T-helper 9 cell (primary cell): ENCODE results near the gene DNTTIP2.
"Not testable (repeated sequence)": the region's sequence is repeated elsewhere in the genome, so short reads cannot be mapped to it uniquely, and the experiment has no call there.

Experiments
- DNase-seq: peaks from one replicate; pipeline ENCODE4 v3.0.0-alpha.2; 2020

Gene DNTTIP2

DNA sequence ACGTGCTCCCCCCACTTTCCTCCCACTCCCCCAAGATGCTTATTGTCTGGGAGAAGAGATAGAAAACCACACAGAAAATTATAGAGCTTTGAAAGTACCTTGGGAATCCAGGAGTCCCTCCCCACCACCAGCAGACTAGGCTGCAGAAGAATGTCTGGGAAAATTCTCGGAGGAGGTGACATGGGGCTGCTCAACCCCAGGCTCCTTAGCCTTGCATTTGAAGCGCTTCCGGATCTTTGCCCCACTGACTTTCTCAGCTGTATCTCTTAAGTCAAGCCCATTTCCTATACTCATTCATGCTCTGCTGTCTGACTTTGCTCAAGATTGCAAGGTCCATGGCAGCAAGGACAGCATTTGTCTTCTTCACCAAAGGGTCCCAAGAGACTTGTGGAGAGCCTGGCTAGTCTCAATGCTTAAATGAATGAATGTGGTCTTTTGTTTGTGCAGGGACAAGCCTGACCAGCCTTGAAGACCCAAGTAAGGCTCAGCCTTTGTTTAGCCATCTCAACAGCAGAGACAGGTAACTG is 38.0 kb downstream of the DNTTIP2 start:
- DNase-seq, result no peak

DNA sequence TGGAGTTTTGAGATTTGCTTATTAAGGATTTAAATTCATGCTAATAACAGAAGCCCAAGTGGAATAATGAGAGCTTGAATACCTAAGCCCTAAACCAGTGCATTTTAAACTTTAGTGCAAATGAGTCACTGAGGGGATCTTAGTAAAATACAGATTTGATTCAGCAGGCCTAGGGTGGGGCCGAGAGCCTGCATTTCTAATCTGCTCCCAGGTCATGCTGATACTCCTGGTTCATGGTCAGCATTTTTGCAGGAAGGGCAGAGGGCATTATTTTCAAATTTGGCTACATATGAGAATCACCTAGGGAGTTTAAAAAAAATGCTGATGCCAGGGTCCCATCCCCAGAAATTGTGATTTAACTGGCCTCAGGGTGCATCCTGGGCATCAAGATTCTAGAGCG is 39.3 kb downstream of the DNTTIP2 start:
- no peak for DNase-seq

DNA sequence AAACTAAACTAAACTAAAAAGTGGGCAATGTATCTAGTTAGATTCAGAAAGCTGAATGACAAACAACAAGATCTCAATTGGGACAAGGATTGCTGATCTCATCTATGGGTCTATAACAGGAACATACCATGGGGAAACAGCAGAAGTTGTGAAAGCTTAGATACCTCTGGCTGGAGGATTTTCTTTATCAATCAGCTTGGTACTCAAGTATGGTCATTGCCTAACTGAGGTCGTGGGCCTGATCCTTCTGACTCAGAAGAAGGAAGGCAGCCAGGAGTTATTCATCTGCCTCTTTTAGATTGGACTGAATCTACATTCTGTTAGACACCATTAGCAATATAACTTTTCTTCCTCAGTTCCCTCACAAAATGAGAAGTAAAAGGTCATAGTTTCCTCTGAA is 39.7 kb downstream of the DNTTIP2 start:
- DNase-seq, result no peak

DNA sequence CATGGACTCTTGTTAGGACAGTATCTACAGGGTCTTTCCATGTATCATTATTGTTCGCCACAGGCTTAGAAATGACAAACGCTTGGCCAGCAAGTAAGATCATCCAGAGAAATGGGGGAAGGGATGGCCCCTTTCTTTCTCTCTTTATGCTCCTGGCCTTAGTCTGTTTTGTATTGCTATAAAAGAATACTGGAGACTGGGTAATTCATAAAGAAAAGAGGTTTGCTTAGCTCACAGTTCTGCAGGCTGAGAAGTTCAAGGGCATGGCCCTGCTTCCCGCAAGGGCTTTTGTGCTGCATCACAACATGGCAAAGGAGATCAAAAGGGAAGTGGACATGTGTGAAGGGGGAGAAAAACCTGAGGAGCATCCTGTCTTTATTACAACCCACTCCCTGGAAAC is 41.0 kb downstream of the DNTTIP2 start:
- no peak for DNase-seq

DNA sequence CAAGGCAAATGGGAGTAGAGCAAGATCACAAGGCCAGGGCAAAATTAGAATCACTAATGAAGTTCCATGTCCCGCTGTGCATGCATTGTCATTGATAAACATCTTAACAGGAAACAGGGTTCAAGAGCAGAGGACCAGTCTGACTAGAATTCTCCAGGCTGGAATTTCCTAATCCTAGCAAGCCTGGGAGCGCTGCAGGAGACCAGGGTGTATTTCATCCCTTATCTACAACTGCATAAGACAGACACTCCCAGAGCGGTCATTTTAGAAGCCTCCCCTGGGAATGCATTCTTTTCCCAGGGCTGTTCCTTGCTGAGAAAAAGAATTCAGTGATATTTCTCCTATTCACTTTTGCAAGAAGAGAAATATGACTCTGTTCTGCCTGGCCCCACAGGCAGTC is 45.7 kb downstream of the DNTTIP2 start:
- not testable (repeated sequence) for DNase-seq

DNA sequence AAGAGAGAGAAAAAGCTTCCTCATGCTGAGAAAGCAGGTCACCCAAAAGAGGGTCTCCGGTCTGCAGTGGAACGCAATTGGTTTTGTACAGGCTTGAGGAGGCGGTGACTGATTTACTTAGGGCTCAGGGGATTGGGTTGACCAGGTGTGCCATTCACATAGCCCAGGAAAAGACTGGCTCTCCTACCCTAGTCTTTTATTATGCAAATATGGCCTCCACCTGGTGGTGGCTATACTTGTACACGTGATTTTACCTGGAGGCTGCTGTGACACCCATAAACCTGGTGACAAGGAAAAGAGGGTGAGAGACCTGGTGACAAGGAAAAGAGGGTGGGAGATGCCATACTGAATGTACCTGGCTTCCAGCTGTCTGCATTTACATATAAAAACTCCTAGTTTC is 49.9 kb downstream of the DNTTIP2 start:
- DNase-seq, result no peak

DNA sequence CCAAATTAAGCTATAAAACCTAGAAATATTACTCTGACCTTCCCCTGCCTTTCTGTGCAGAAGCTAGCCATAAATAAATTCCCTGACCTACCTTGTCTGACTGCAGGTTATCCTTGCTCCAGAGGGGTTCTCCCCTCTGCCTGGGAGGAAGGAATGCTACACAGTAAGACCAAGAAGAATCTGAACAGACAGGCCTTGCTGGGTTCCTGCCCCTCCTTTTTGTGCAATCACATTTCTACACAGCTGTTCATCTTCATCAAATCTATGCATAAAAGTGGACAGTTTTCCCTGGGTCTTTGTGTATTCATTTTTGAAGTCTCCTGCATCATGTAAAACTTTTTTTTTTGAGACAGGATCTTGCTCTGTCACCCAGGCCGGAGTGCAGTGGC is 50.6 kb downstream of the DNTTIP2 start:
- no peak for DNase-seq

DNA sequence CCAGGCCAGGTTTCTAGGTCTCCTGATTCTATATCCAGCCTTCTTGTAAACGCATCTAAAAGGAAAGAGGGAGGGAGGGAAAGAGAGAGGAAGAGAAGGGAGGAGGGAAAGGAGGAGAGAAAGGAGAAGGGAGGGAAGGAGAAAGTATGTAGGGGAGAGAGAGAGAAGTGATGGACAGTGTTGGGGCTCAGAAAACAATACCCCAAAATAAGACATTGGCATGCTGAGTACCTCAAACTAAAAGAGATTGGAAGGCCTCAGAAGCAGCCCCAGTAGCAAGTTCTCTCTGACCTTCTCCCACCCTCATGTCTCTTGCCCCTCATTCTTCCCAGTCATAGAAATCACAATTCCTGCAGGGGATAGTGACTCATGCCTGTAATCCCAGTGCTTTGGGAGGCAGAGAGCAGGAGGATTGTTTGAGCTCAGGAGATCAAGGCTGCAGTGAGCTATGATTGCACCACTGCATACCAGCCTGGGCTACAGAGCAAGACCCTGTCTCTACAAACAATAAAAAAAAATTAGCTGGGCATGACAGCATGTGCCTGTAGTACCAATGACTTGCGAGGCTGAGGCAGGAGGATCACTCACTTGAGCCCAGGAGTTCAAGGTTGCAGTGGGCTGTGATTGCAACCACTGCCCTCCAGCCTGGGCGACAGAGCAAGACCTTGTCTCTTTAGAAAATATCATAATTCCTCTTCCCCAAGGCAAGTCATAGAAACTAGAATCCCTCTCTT is 51.2 kb downstream of the DNTTIP2 start:
- DNase-seq, result no peak

DNA sequence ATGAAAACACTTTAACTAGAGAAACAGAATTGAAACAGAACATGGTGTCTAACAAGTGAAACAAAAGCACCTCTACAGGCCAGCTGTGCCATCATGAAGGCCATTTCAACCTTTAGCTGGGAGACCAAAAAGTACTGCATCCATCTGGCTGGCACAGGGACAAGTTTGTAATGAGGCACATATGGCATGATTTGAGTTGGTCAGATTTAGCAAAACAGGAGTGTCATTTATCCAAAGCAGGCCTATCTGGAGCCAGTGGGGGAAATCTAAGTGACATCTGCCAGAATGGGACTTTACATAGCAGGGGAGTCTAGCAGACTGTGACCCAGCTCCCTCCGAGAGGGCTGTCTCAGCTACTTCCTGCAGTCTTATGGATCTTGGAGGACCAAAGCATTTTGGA is 51.9 kb downstream of the DNTTIP2 start:
- no peak for DNase-seq

DNA sequence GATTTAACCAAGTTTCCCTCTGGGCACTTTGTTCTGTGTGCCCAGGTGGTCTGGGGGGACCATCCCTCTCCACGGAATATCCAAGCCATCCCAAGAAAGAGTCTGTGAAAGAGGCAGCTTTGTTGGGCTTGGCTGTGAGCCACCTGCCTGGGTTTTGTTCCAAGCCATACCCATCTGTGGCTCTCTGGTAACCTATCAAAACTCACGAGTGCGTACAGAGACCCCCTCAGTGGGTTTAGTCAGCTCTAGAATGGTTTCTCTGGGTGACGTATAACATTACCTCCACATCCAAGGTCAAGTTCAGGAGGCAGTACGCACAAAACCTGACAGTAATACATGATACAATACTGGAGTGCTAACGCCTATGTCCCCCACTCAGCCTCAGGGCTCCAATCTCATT is 54.2 kb downstream of the DNTTIP2 start:
- DNase-seq, result no peak

DNA sequence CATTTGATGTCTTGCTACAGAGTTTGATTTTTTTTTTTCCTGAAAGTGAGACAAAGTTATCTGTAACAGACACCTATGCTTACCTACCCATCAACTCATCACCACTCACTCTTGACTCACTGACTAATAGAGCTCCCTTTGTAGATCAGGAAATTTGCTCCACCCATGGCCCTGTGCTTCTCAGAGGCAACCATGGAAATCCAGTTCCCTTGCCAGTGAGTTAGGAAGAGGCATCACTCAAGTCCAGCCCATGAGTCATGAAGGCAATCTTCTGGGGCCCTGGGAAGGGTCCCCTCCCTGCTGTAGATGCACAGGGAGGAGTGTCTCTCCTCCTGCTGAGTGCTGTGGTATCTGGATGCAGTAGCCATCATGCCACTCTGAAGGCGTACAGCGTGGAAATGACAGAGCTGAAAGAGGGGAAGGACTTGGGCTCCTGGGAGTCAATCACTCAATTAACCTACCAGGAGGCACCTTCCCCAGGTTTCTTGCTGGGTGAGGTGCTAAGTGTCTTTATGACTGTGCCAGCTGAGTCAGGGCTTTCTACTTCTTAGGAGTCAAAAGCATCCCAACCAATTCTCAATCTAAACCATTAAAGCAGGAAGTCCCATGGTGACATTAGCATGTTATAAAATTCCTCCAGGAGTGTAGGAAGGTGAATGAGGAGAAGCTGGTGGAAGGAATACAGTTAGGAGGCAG is 56.1 kb downstream of the DNTTIP2 start:
- no peak for DNase-seq

DNA sequence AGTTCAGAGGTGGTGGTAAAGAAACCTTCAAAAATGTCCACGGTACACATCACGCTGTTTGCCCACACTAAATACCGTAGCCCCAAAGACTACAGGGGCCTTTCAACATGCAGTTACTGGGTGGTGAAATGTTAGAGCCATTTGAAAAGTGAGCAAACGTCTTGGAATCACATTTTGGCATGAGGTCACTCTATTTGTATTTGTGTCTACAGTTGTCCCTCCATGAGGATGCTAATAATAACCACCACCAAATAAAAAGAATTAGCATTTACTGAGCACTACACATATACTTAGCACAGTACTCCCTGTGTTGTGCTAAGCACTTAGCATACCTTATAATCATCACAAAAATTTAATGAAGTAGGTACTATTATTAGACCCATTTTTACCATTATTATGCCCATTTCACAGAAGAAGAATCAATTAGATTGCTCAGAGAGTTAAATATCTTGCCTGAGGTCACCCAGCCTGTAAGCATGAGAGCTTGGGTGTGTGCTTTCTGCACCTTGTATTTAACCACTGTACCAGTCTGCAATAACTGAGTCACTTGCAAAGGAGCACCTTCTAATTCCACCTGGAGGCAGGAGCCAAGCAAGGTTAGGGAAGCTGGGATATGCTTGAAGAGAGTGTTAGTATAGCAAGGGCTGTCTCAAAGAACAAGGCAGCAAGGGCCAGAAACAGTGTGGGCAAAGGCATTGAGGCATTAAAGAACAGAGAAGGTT is 57.4 kb downstream of the DNTTIP2 start:
- DNase-seq, result no peak

DNA sequence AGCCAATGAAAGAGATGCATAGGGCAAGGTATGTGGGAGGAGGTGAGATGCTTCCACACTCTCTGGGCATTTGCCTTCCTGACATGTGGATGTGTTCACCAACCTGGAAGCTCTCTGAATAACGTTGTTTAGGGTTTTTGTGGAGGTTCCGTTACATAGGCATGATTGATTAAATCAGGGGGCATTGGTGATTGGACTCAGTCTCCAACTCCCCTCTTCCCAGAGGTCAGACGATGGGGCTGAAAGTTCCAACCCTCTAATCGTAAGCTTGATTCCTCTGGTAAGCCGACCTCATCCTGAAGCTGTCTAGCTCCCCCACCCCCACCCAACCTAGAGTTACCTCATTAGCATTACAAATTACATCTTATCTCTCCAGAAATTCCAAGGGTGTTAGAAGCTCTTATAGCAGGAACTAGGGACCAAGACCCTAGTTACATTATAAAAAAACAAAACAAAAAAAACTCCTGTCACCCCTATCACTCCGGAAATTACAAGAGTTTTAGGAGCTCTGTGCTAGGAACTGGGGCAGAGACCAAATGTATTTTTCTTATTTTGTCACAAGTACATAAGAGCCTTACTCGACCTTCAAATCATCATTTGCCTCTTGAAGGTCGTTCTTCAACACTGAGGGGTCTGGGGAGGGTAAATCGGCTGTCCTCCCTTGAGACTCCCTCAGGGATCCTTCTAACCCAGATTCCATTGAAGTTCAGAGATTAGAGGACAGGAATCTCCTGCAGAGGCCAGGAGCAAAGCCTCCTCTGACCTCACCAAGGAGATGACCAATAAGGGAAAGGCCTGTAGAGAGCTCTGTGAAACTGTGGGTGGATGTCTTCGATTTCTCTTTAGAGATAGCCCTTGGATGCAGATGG is 58.2 kb downstream of the DNTTIP2 start:
- no peak for DNase-seq

DNA sequence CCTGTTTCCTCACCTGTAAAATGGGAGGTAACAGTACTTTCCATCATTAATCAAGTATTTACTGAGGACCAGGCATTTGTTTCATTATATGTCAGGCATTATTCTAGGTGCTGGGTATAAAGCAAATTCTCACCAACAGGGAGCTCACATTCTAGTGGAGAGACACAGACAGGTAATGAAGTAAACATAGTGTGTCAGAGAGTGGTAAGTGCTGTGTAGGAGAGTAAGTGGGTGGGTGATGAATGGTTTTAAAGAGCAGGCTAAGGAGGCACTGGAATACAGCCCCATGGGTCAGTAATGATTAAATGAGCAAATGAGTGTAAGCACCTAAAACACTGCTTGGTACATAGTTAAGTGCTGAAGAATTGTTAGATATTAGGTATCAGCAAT is 60.4 kb downstream of the DNTTIP2 start:
- DNase-seq, result no peak

DNA sequence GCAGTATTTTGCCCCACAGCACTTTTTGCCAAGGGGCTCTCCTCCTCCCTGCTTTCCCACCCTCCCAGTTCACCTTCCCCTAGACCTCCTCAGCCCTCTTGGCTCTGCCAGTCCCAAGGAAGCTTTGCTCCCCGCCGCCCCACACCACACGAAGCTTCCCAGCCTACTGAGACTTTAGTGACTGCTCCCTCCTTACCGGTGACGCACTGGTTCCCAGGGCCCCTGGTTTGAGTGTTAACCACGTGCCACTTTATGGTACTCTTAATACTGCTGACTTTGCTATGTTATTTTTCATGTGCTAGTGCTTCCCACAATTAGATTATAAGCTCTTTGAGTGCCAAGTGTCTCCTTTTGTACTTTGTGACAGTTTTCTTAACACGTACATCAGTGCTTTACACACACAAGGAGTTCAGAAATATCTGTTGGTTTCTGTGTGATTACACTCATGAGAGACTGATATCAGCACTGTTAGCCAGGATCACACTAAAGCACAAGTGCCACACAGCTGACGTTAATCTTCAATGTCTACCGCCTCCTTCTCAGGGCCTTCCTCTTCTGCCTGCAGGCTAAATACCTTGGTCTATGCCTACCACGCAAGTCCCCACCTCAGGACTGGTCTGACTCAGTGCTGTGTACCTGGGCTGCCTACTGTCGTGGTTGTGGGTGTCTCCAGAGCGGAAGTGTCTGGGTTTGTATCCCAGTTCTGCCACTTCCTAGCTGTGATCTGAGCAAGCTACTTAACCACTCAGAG is 61.0 kb downstream of the DNTTIP2 start:
- DNase-seq, result peak; percentile 24

DNA sequence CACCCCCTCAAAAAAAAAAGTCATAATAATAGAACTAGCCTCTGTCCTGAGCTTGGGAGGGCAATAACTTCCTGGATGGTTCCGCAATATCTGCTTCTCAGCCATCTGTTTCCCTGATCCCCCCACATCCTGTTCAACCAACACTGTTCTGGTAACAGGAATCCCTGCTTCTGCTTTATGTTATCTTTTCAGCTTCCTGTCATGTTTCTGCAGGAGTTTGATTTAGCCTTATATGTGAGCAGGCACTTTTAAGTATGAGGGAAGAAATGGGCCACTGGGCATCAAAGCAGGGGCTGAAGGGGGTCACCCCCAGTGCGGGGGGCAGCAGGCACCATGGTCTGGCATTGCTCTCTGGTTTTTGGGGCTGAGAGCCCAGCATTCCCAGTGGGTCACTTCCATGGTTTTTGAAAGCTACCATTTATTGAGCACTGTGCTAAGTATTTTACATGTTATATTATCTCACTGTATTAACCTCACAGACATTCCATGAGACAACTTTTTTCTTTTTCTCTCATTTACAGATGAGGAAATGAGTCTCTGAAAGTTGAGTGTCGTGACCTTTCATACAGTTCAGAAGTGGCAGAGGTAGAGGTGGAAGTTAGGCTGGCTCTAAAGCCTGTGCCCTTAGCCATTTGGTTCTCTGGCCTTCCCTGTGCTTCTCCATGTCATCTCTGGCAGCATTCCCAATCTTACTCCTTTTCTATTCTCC is 61.9 kb downstream of the DNTTIP2 start:
- DNase-seq, result no peak
